OCI-LY1 (cell line): Measurements from ENCODE around the gene NSD2.
A peak's percentile ranks its signal among the peaks of the same experiment; 100 is the strongest.

ENCODE experiments used
- H2AFZ ChIP-seq: fragments of 200-600 bp; sonication (generic), shearing (Covaris generic); 2 replicates; pipeline ENCODE4 v1.6.0; 2014; ENCODE audit warnings: antibody characterized with exemption, mild to moderate bottlenecking, low read length
- H3F3A ChIP-seq: fragments of 200-600 bp; sonication (generic), shearing (Covaris generic); 2 replicates; pipeline ENCODE4 v1.6.0; 2014; ENCODE audit warnings: mild to moderate bottlenecking, antibody characterized with exemption, low read length, moderate library complexity; ENCODE audit not compliant: insufficient read depth
- H3K27ac ChIP-seq: fragments of 200-600 bp; sonication (generic); 2 replicates; pipeline ENCODE4 v1.5.1; 2014; ENCODE audit warnings: low read length, mixed run types, mild to moderate bottlenecking, low read depth; ENCODE audit not compliant: poor library complexity, severe bottlenecking
- H3K27me3 ChIP-seq: fragments of 200-600 bp; sonication (generic); 2 replicates; pipeline ENCODE4 v1.6.0; 2014; ENCODE audit warnings: antibody characterized with exemption, mild to moderate bottlenecking, low read length, moderate library complexity; ENCODE audit not compliant: insufficient read depth
- H3K36me3 ChIP-seq: fragments of 200-600 bp; sonication (generic); 2 replicates; pipeline ENCODE4 v1.6.1; 2014; ENCODE audit warnings: mild to moderate bottlenecking, antibody characterized with exemption, low read length, moderate library complexity, mixed read lengths; ENCODE audit not compliant: insufficient read depth
- H3K4me1 ChIP-seq: fragments of 200-600 bp; sonication (generic); 2 replicates; pipeline ENCODE4 v1.5.1; 2014; ENCODE audit warnings: mild to moderate bottlenecking, low read length, moderate library complexity; ENCODE audit not compliant: insufficient read depth, severe bottlenecking
- H3K4me2 ChIP-seq: fragments of 200-600 bp; sonication (generic), shearing (Covaris generic); 2 replicates; pipeline ENCODE4 v1.6.1; 2014; ENCODE audit warnings: low read length
- H3K4me3 ChIP-seq: fragments of 200-600 bp; sonication (generic); 2 replicates; pipeline ENCODE4 v1.5.1; 2014; ENCODE audit warnings: low read length, low read depth, mild to moderate bottlenecking, mixed read lengths; ENCODE audit not compliant: poor library complexity, severe bottlenecking
- H3K79me2 ChIP-seq: fragments of 200-600 bp; shearing (Covaris generic); 2 replicates; pipeline ENCODE4 v1.6.1; 2016; ENCODE audit warnings: mixed run types, low read length, mixed read lengths; ENCODE audit not compliant: insufficient read depth
- H3K9ac ChIP-seq: fragments of 200-600 bp; sonication (generic), shearing (Covaris generic); 2 replicates; pipeline ENCODE4 v1.6.1; 2014; ENCODE audit warnings: mild to moderate bottlenecking, low read length, mixed read lengths
- H3K9me2 ChIP-seq: fragments of 200-600 bp; sonication (generic), shearing (Covaris generic); 2 replicates; pipeline ENCODE4 v1.6.1; 2014; ENCODE audit warnings: low read depth, mild to moderate bottlenecking, low read length, mixed read lengths
- H3K9me3 ChIP-seq: fragments of 200-600 bp; shearing (Covaris generic); 2 replicates; pipeline ENCODE4 v1.6.1; 2014; ENCODE audit warnings: low read length, mixed read lengths
- H4K20me1 ChIP-seq: fragments of 200-600 bp; sonication (generic), shearing (Covaris generic); 2 replicates; pipeline ENCODE4 v1.6.0; 2016; ENCODE audit warnings: mild to moderate bottlenecking, low read length; ENCODE audit not compliant: insufficient read depth
- EZH2 ChIP-seq: fragments of 200-600 bp; sonication (generic), shearing (Covaris generic); IDR thresholded peaks from 2 replicates; pipeline ENCODE4 v1.8.0; 2017; ENCODE audit warnings: borderline replicate concordance, mixed run types, mild to moderate bottlenecking, antibody characterized with exemption, low read length, moderate library complexity, mixed read lengths
- TF ChIP-seq, protein P1 (sequence below): fragments of 200-600 bp; sonication (generic), shearing (Covaris generic); IDR thresholded peaks from 2 replicates; pipeline ENCODE4 v1.5.1; 2017; ENCODE audit warnings: mild to moderate bottlenecking, antibody characterized with exemption, low read length, moderate library complexity, mixed read lengths

NSD2 gene

DNA sequence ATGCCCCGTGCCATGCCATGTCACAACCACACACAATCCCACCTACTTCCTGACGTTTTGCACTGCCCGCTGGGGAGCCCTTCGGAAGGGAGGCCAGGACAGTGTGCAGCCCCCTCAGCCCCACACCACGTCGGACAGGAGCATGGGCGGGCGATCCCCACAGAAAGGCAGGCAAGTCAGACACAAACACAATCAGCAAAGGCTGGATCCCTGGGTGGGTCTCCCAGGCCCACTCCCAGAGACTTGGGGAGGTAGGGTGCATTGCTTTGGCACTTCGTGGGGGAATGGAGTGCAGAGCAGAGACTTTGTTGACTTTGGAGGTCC, 29.3 kb upstream of the NSD2 start:
- H3K9me2 ChIP-seq: no peaks in the 10 kb centered on the region
- H3F3A ChIP-seq: no peaks in the 10 kb centered on the region
- no peaks in the 10 kb centered on the region for H3K79me2 ChIP-seq
- no peak for TF ChIP-seq EZH2
- TF ChIP-seq, protein P1, sequence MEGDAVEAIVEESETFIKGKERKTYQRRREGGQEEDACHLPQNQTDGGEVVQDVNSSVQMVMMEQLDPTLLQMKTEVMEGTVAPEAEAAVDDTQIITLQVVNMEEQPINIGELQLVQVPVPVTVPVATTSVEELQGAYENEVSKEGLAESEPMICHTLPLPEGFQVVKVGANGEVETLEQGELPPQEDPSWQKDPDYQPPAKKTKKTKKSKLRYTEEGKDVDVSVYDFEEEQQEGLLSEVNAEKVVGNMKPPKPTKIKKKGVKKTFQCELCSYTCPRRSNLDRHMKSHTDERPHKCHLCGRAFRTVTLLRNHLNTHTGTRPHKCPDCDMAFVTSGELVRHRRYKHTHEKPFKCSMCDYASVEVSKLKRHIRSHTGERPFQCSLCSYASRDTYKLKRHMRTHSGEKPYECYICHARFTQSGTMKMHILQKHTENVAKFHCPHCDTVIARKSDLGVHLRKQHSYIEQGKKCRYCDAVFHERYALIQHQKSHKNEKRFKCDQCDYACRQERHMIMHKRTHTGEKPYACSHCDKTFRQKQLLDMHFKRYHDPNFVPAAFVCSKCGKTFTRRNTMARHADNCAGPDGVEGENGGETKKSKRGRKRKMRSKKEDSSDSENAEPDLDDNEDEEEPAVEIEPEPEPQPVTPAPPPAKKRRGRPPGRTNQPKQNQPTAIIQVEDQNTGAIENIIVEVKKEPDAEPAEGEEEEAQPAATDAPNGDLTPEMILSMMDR: no peak
- no peak overlapping the region for H3K4me3 ChIP-seq
- H4K20me1 ChIP-seq: no peaks in the 10 kb centered on the region
- H3K9me3 ChIP-seq: no peaks in the 10 kb centered on the region
- peaks cover 16% of the 10 kb centered on the region for H3K4me1 ChIP-seq
- H3K4me2 ChIP-seq: no peak overlapping the region
- H3K36me3 ChIP-seq: peaks cover 36% of the 10 kb centered on the region
- H3K27me3 ChIP-seq: no peaks in the 10 kb centered on the region
- H3K27ac ChIP-seq: no peak overlapping the region
- H3K9ac ChIP-seq: no peak overlapping the region
- H2AFZ ChIP-seq: no peak overlapping the region

DNA sequence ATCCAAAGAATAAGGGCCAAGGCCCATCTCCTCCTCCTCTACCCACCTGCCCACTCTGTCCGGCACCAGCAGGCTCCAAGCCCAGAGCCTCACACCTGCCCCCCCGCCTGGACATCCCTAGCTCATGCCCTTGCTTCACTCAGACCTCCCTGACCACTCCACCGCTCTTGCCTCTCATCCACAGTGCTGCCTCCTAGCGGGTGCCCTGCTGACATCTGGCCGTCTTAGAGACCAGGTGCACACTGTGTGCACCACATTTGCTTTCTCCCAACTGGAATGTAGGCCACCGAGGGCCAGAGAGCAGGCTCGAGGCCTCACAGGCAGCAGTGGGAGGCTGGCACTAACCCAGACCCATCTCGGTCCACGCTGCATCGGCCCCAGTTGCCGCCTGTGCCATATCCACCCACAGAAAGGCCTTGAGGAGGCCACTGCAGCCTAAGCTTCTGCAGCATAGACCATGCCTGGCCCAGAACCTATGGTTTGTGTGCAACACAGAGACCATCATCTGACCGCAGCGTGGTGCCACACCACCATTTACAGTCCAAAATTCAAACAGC, 28.8 kb upstream of the NSD2 start:
- Histone ChIP-seq H4K20me1 (no peaks in the 10 kb centered on the region), H2AFZ (no peak overlapping the region), H3K27me3 (no peaks in the 10 kb centered on the region), H3K4me3 (no peak overlapping the region), H3K36me3 (peaks cover 35% of the 10 kb centered on the region), H3K4me2 (no peak overlapping the region), H3K4me1 (peaks cover 18% of the 10 kb centered on the region), H3K27ac (no peak overlapping the region), H3K9ac (no peak overlapping the region), H3F3A (no peaks in the 10 kb centered on the region), H3K9me3 (no peaks in the 10 kb centered on the region), H3K79me2 (no peaks in the 10 kb centered on the region), H3K9me2 (no peaks in the 10 kb centered on the region)
- TF ChIP-seq, protein P1: peak; percentile 42; the same call in 1 of the 2 replicates
- no peak for TF ChIP-seq EZH2

GRCh38 chr4:1842993-1843448, 28.2 kb upstream of the NSD2 start:
- Histone ChIP-seq H3K4me2 (no peak overlapping the region), H2AFZ (no peak overlapping the region), H3K9me3 (no peaks in the 10 kb centered on the region), H3K27ac (no peak overlapping the region), H3K36me3 (peaks cover 38% of the 10 kb centered on the region), H3K27me3 (no peaks in the 10 kb centered on the region), H3F3A (no peaks in the 10 kb centered on the region), H3K79me2 (no peaks in the 10 kb centered on the region), H3K4me1 (peaks cover 18% of the 10 kb centered on the region), H3K9ac (no peak overlapping the region), H3K4me3 (no peak overlapping the region), H4K20me1 (no peaks in the 10 kb centered on the region), H3K9me2 (no peaks in the 10 kb centered on the region)
- TF ChIP-seq, protein P1: no peak
